Inflammatory macrophage treated with lipopolysaccharide for 4 hours (primary cell): ENCODE data around the gene DAG1.
"Not testable (repeated sequence)": the region's sequence is repeated elsewhere in the genome, so short reads cannot be mapped to it uniquely, and the experiment has no call there.

Experiments
- DNase-seq: peaks from one replicate; pipeline ENCODE4 v3.0.0-alpha.2; 2020

Gene DAG1

DNA sequence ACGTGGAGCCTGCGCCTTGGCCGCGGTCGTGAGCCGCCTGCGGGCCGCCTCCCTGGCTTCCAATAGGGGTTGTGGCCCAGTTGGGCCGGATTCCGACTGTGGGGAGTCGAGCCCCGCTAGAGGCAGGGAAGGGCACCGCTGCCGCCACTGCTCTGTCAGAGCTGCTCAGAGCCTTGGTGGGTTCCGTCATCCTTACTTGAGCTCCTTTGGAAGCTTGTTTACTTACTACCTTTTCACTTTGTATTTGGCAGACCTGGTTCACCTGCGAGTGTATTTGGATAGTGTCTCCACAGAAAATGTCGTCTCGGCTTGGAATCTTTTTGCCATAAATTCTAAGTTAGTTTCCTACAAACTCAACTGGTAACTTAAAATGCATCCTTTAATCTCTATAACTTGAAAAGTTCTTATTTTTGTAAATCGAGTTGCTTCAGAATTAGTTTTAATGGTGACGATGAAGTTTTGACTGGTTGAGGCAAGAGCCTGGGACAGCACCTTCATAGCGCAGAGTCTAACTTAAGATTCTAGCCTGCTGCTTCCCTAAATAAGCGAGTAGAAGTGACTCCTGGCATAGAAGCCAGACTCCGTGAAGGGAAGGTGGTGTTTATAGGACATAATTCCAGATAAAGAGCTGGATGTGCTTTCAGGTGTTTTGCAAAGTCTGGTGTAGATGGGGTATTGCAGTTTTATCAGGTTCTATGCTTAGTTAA lies 800 bp downstream of the DAG1 start:
- peak; percentile 36 for DNase-seq

DNA sequence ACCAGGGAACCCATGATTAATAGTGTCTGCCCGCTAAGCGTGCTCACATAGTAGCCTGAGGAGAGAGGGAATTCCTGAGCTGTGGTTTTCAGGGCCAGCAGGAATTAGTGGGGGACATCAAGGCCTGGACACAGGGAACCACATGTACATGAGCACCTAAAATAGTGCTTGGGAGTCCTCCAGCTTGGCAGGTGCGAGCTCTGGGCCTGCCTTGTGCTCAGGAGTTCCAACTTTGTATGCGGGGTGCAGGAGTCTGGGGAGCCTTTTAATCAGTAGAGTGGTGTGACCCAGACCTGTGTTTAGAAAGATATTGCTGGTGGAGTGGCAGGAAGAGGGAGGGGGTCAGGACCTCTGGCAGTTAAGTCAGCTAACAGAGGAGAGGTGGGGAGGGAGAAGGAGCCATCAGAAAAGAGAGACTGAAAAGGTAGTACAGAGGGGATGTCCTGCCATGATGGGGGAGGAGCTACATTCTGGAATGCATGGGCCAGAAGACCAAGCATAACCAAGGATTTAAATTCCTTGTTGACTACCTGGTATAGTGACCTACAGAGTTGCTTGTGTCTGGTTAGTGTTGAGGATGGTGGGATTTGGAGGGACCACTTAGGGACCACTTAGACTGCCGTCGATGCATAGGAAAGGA lies 1.9 kb downstream of the DAG1 start:
- DNase-seq, result no peak

DNA sequence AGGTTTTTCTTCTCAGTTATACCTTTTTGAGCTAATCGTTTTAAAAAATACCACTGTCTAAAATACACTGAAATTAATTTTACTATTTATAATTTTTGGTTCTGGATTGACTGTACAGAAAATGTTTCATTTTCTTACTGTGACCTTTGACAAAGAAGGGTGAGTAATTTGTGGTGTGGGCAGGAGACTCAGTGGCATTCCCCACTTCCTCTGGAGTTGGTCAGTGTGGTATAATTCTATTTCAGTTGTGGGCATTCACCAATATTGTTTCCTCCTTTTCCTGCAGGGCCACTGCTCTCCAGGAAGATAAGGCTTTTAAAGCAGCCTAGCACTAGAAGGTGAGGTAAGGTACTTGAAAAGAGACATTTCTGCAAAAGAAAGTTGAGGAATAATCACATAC lies 6.5 kb downstream of the DAG1 start:
- peak; percentile 90 for DNase-seq

DNA sequence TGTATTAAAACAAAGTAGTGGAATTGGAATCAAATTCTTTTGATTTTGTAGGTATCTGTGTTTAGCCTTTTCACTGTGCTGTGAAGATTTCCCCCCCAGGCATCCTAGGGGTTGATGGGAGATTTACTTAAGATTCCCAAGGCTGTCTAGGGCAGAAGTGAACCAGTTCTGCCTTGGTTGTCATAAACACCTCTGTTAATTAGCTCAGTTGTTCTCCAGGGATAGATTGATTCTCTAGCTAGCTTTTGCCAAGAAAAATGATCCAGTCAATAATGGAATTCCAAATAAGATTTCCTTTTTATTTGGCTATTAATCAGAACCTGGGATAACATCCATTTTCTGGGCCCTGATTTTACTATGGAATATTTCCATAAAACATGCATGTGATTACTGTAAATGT lies 12.7 kb downstream of the DAG1 start:
- no peak for DNase-seq

DNA sequence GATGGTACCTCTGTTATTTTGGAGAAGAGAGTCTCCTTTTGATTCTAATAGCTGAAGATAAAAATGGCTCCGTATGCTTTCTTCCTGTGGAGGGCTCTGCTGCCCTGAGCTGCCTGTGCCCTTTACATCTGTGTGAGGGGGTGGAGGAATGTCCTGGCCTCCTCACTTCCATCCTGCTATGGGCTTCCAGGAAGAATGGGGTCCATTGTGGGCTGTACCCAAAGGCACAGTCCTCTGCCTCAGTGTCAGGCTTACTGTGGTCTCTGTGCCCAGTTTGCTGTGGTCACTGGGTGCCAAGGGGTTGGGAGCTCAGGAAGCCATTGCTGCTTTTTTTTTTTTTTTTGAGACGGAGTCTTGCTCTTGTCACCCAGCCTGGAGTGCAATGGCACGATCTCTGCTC lies 14.4 kb downstream of the DAG1 start:
- DNase-seq, result no peak

DNA sequence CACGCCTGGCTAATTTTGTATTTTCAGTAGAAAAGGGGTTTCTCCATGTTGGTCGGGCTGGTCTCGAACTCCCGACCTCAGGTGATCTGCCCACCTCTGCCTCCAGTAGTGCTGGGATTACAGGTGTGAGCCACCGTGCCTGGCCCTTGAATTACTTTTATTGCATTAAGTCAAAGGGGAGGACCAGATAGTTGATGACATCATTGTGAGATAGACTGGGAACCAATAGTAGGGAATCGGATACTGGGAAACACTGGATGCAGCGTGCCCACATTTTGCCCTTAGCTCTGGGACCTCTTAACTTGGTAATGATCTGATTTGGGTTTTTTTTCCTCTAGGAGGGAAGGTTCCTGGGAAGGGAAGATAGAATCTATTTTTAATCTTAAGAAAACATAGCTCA lies 19.2 kb downstream of the DAG1 start:
- no peak for DNase-seq

DNA sequence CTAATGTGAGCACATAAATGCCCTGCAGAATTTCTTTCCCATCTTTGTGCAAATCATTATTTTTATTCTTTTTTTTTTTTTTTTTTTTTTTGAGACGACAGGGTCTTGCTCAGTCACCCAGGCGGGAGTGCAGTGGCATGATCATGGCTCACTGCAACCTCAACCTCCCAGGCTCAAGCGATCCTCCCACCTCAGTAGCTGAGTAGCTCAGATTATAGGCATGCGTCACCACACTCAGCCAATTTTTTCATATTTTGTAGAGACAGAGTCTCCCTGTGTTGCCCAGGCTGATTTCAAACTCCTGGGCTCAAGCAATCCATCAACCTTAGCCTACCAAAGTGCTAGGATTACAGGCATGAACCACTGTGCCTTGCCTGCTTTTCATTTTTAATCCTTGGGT lies 22.9 kb downstream of the DAG1 start:
- DNase-seq, result no peak

DNA sequence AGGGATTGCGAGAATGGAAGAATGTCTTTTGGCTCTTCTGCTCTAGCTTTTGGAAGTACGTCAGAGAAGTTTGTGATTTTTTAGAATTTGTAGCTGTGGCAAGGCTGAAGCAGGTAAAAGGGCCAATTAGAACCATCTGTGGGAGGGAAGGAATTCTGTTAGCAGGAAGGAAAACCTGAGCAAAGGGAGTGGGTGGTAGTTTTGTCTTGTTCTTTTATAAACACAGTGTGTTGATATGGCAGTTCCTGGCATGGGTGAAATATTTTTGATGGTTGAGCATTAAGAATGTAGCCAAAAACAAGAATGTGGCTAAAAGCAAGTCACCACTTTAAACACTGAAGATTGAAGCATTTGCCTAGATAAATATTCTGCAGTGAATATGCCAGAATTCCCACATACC lies 23.8 kb downstream of the DAG1 start:
- DNase-seq, result no peak

DNA sequence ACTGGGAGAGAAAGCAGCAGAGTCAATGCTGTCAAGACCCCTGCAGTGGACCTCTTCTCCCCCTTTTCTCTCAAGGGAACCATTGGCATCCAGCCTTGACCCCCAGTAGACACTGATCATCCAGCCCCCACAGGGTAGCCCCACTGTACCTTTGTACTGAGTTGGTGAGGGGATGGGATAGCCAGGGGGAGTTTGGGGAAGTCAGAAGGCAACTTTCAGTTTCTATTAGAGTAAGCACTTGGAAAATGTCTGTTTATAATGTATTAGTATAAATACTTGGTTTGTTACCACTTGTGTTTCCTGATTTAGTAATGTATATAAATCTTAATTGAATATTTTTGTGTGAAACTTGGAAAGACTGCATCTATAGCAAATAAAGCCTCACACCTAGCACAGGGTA lies 25.0 kb downstream of the DAG1 start:
- DNase-seq, result peak; percentile 74

DNA sequence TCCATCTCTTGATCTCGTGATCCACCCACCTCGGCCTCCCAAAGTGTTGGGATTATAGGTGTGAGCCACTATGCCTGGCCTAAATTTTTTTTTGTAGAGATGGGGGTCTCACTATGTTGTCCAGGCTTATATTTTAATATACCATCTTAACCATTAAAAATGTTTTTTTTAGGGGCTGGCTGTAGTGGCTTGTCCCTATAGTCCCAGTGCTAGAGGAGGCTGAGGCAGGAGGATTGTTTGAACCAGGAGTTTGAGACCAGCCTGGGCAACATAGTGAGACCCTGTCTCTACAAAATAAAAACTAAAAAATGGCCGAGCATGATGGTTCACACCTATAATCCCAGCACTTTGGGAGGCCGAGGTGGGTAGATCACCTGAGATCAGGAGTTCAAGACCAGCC lies 26.8 kb downstream of the DAG1 start:
- not testable (repeated sequence) for DNase-seq

DNA sequence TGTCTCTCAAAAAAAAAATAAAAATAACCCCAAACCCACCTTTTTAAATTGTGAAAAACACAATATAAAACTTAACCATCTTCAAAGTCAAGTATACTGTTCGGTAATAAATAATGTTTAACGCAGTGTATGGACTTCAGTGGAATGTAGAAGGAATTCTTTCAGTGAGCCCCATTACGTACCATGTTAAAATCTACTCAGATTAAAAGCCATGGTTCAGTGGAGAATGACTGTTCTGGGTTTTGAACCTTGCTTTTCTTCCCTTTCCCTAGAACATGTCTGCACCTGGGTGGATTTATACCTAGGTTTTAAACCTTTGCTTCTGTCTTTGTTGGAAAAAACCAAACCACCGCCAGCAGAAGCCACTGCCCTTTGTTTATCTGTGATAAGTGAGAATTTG lies 27.5 kb downstream of the DAG1 start:
- DNase-seq, result no peak

DNA sequence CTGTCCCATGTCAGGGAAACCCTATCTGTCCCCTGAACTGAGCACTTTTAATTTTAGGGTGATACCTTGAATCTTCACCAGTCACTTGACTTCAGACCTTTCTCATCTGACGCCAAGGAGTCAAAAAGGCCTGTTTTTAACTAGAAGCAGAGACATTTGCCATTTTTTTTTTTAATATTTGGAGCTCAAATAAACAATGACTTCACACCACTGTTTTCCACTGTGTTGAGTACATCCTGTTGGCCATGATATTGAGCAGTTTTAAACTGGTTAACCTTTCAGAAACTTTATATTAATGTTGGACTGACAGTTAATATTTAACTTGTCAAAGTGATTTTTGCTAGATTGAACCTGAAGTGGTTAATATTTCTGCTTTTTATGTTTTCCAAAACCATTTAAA lies 28.2 kb downstream of the DAG1 start:
- DNase-seq, result no peak

DNA sequence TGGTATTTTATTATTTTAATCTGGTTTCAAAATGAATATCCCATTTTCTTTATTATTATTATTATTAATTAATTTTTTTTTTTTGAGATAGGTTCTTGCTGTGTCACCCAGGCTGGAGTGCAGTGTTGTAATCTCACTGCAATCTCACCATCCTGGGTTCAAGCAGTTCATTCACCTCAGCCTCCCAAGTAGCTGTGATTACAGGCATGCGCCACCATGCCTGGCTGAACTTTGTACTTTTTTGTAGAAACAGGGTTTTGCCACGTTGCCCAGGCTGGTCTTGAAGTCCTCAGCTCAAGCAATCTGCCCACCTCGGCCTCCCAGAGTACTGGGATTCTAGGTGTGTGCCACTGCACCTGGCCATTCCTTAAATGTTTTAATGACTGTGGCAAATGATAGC lies 28.6 kb downstream of the DAG1 start:
- DNase-seq, result no peak

DNA sequence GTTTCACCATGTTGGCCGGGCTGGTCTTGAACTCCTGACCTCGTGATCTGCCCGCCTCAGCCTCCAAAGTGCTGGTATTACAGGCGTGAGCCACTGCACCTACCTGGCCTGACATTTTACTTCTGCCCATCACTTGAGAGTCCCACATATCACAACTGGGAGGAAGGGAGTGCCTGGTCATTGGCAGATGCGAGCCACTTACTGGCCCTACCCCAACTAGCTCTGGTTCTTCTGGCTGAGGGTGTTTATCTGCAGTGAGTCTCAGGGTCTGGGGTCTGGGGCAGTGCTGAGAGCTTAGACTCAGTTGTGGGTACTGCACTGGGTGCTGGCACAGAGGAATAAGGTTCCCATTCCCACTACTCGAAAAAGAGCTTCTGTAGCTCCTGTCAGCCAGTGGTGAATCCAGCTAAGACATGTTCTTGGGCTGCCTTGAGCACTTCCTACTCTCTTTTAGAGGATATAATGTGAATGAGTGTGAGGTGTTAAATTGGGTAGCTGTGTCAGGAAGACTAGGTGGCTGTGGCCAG lies 30.2 kb downstream of the DAG1 start:
- no peak for DNase-seq

DNA sequence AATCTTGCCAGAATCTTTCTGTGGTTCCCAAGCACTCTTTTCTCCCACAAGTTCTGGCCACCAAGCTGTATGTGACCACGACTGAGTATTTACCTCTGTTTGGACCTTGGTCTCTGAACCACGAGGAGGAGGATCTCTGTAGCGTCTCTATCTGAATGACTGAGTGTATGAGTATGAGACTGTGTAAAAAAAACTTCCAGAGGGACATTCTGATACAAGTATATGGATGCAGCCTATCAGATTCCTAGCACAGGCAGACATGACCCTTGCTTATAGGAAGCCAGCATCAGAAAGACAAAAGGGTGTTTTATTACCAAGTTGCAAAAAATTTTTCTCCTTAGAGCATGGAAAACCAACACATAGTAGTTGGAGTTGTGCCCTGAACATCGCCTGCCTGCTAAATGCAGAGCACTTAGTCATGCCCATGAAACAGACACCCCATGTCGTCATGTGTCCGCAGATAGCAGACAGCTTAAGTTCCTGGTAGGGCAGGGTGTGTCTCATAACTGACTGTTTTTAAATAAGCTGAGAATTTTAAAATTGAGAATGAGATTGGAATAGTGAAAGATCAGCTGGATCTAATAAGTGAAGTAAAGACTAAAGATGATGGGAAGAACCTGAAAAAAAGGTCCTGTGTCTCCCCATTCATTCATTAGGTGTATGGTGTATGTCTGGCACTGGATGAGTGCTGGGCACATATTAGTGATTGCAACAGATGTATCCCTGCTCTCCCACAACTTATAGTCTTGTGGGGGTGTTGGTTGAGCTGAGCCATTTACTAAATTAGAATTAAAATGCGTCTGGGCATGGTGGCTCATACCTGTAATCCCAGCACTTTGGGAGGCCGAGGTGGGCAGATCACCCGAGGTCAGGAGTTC lies 30.9 kb downstream of the DAG1 start:
- DNase-seq, result peak; percentile 90

DNA sequence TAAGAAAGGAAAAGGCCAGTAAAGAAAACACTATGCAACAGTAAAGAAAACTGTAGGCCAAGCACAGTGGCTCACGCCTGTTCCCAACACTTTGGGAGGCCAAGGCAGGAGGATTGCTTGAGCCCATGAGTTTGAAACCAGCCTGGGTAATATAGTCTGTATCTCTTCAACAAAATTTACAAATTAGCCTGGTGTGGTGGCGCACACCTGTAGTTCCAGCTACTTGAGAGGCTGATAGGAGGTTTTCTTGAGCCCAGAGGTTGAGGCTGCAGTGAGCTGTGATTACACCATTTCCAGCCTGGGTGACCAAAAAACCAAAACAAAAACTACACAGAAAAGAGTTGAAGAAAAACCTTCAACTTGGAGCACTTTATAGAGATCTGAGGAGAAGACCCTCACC lies 31.8 kb downstream of the DAG1 start:
- no peak for DNase-seq

DNA sequence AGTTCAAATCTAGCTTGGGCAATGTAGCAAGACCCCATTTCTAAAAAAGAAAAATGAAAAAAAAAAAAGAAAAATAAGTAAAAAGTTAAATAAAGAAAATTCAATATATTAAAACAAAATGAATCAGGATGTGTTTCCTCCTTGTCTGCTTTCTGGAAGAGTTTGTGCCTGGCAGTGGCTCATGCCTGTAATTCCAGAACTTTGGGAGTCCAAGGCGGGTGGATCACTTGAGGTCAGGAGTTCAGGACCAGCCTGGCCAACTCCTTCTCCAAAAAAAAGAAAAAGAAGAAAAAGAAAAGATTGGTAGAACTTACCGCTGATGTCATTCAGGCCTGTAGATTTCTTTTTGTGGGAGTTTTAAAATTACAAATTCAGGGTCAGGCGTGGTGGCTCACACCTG lies 36.8 kb downstream of the DAG1 start:
- DNase-seq, result no peak

DNA sequence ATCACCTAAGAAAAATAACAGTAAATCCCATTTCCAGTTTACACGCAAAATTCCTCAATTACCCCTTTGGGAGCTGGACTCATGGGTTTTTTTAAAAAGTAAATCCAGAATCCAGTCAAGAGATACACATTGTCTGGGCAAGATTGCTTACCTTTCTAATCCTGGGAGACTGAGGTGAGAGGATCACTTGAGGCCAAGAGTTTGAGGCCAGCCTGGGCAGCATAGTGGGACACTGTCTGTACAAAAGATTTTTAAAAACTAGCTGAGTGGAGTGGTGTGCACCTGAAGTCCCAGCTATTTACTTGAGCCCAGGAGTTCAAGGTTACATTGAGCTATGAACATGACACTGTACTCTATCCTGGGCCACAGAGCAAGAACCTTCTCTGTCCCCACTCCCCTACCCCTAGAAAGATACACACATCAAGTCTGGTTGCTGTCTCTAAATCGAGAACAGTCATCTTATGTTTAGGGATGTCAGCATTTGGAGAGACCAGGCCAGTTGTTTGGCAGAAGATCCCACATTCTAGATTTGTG lies 39.0 kb downstream of the DAG1 start:
- DNase-seq, result no peak

DNA sequence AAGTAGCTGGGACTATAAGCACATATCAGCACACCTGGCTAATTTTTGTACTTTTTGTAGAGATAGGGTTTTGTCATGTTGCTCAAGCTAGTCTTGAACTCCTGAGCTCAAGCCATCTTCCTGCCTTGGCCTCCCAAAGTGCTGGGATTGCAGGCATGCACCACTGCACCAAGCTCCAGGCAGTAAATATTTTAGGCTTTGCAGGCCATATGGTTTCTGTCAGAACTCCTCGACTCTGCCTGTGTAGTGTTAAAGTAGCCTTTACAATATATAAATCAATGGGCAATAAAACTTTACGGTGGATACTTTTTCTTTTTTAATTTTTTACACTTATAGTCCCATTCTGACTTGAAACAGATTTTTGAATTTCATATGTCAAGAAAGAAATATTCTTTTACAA lies 41.6 kb downstream of the DAG1 start:
- no peak for DNase-seq

DNA sequence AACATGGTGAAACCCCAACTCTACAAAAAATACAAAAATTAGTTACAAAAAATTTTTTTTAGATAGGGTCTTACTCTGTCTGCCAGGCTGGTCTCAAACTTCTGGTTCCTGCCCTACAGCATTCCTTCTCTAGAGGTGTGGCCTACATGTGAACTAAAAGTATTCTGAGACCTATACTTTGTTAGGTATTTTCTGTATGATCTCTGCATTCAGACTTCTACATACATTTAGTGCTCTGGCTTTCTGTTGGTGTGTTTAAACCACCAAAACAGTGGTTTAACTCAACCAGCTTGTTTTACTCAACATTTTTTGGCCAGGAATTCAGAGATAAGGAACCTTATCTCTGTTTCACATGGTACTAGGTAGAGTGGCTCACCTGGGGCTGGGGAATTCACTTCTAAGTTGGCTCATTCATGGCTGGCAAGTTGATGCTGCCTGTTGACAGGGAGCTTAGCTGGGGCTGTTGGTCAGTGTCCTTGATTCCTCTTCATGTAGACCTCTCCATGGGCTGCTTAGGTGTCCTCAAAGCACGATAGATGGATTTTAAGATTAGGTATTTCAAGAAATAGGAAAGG lies 42.8 kb downstream of the DAG1 start:
- no peak for DNase-seq

DNA sequence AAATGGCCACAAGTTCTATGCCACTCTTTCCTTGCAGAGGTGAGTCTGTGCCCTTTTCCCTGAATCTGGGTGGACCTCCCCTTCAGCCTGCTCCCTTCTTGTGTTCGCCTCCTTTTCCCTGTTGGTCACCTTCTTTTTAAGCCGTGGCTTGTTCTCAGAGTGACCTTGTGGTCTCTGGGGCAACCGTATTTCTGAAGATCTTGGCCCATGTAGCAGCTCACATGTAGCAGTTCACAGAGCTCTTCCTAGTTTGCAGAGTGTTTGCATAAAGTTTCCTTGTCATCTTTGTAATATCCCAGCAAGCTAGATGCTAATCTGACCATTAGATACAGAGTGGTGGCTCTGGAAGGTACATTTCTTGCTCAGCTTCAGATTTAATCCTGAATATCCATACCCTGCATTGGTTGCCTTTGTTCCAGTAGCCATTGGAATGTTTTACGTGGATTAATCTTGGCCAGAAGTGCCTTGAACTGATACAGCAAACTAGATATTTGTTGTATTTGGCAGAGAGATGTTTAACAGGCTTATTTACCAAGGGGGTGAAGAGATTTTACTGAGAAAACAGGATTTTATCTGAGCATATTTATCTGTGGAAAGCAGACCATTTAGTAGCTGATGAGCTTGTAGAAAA lies 43.5 kb downstream of the DAG1 start:
- no peak for DNase-seq

DNA sequence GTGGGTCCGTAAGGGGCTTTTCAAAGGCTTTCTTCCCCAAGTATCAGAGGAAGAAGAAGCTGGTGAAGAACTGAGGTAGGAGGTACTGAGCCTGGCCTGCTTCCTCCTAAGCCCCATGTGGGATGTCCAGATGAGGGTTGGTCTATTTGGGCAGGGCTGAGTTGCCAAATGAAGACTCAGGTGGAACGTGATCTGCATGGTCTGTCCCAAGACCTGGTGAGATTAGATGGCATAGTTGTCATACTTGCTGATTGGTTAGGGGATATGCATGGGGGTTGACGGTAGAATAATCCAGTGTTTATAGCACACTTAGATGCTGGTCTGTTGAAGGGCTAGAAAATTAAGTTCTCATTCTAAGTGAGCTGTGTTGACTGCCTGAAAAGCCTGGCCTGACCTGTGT lies 47.9 kb downstream of the DAG1 start:
- DNase-seq, result no peak

DNA sequence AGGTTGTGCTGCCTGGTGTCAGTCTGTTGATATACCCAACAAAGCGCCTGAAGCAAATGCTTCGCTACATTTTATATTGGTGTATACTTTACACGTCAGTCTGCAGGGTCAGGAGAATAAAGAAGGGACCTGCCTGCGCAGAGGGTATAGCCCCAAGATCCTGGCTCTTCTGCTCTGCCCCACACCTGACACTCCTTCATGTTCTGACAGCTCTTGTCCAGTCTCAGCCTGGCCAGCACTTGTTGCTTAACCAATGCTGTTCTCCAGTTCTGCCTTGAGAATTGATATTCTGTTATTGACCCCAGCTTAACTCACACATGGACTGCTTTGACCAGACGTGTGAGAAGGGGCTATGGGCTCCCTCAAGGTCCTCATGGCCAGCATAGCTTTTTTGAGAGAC lies 48.4 kb downstream of the DAG1 start:
- DNase-seq, result no peak
